DMS79 (cell line): ENCODE data around the gene FATE1.

Experiments used
- DNase-seq: peaks from one replicate; lab custom pipeline; 2025; lab: John Stamatoyannopoulos, UW

The FATE1 gene

GRCh38 chrX:151743651-151744470 is 28.0 kb downstream of the FATE1 start:
- no peak for DNase-seq

GRCh38 chrX:151745651-151746050 is 29.8 kb downstream of the FATE1 start:
- DNase-seq = no peak

GRCh38 chrX:151746502-151746901 is 30.7 kb downstream of the FATE1 start:
- DNase-seq = no peak

GRCh38 chrX:151750511-151750910 is 34.7 kb downstream of the FATE1 start:
- DNase-seq = no peak

- DNase-seq = no peak
Measured at GRCh38 chrX:151752847-151753246, 37.0 kb downstream of the FATE1 start.

- DNase-seq = peak; percentile 41
Measured at GRCh38 chrX:151753313-151754046, 37.6 kb downstream of the FATE1 start.

GRCh38 chrX:151754047-151754429 is 38.2 kb downstream of the FATE1 start:
- DNase-seq = peak; percentile 71

GRCh38 chrX:151754641-151755215 is 38.9 kb downstream of the FATE1 start:
- peak; percentile 28 for DNase-seq

GRCh38 chrX:151759041-151759708 is 43.3 kb downstream of the FATE1 start:
- no peak for DNase-seq

GRCh38 chrX:151762802-151763201 is 47.0 kb downstream of the FATE1 start:
- no peak for DNase-seq

- DNase-seq = no peak
Measured at GRCh38 chrX:151763711-151764110, 47.9 kb downstream of the FATE1 start.

- no peak for DNase-seq
Measured at GRCh38 chrX:151765026-151765425, 49.2 kb downstream of the FATE1 start.

- no peak for DNase-seq
Measured at GRCh38 chrX:151771726-151772125, 55.9 kb downstream of the FATE1 start.
